NCI-H69 (cell line): ENCODE results near the gene NRSN2.
A peak's percentile ranks its signal among the peaks of the same experiment; 100 is the strongest.
"Not testable (repeated sequence)": the region's sequence is repeated elsewhere in the genome, so short reads cannot be mapped to it uniquely, and the experiment has no call there.

ENCODE experiments used
- DNase-seq: peaks from one replicate; lab custom pipeline; 2025; lab: John Stamatoyannopoulos, UW

Gene NRSN2

GRCh38 chr20:375265-375889 lies 28.5 kb downstream of the NRSN2 start:
- no peak for DNase-seq

DNA sequence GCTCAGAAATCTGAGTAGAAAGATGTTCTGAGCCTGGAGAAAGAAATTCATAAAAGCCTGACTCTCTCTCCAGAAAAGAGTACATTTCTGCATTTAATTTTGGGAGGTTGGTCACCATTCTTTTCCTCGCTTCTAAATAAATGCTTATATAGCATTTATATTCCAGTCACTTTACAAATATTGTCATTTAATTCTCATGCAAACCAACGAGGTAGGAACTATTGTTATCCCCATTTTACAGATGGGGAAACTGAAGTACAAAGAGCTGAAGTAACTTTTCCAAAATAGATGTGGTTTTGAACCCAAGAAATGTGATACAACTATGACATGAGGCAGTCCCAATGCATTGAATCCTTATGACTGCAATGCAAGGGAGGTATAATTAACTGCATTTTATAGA lies 29.2 kb downstream of the NRSN2 start:
- no peak for DNase-seq

DNA sequence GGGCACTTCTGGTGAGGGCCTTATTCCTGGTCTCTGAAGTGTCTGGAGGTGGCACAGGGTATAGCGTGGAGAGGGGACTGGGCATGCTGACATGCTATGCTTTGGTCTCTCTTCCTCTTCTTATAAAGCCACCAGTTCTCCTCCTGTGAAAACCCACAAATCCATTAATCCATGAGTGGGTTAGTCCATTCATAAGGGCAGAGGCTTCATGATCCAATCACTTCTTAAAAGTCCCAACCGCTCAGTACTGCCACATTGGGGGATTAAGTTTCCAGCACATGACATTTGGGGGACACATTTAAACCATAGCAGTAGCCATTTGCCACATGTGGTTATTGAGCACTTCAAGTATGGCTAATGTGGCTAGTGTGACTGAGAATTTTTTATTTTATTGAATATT lies 29.8 kb downstream of the NRSN2 start:
- DNase-seq = no peak

- not testable (repeated sequence) for DNase-seq
Observed at GRCh38 chr20:377578-377977, 30.7 kb downstream of the NRSN2 start.

DNA sequence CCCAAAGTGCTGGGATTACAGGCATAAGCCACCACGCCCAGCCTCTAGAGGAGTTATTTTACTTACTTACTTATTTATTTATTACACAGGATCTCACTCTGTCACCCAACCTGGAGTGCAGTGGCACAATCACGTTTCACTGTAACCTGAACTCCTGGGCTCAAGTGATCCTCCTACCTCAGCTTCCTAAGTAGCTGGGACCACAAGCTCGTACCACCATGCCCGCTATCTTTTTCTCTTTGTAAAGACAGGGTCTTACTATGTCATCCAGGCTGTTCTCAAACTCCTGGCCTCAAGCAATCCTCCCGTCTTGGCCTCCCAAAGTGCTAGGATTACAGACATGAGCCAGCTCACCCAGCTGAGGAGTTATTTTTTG lies 32.0 kb downstream of the NRSN2 start:
- no peak for DNase-seq

- DNase-seq = peak; percentile 80
Observed at GRCh38 chr20:380763-381580, 34.1 kb downstream of the NRSN2 start.

- peak; percentile 80 for DNase-seq
Observed at GRCh38 chr20:381581-382290, 34.8 kb downstream of the NRSN2 start.

DNA sequence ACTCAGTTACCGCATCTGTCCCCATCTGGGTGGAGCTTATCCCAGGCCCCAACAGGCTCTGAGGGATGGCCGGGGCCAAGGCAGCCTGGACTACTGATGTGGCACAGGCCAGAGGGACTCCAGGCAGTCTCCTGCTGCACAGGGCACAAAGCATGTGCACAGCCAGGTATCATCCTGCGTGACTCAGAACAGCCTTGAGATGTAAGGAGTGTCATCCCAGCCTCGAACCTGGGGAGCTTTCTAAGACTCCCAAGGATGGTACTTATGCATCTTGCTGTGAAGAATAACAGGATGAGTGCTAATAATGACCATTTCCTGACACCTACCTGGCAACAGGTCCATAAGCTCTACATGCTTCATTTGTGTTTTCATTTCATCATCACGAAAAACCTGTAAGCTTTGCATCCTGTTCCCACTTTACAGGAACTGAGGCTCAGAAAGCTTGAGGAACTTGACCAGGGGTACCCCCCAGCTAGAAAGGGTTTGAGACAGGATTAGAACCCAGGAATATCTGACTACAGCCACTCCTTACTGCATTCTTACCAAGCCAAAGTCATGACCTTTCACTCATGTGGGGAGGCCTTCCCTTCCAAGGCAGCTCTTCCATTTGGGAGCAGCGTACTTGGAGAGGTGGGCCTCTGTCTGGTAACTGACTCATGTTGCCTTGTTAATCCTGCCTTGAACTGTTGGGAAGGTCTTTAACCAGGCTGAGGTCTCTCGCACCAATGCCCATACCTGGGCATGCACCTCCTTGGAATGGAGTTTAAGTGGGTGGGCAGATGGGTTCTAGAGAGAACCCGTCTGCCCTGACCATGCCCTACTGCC lies 35.6 kb downstream of the NRSN2 start:
- no peak for DNase-seq

GRCh38 chr20:383889-384288 lies 37.0 kb downstream of the NRSN2 start:
- DNase-seq = no peak

DNA sequence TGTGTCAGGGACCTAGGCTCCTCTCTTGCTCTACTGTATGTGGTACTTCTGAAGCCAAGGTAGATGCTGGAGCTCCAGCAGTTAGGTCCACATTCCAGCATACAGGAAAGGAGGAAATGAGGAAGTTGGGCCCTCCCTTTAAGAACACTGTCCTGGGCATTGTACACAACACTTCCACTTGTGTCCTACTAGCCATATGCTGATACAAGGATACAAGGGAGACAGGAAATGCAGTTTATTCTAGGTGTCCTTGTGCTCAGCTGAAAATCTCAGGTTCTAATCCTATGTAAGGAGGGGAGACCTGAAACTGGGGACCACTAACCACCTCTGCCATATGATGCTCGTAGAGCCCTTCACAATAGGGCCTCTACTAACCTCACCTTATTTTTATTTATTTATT lies 37.8 kb downstream of the NRSN2 start:
- no peak for DNase-seq

DNA sequence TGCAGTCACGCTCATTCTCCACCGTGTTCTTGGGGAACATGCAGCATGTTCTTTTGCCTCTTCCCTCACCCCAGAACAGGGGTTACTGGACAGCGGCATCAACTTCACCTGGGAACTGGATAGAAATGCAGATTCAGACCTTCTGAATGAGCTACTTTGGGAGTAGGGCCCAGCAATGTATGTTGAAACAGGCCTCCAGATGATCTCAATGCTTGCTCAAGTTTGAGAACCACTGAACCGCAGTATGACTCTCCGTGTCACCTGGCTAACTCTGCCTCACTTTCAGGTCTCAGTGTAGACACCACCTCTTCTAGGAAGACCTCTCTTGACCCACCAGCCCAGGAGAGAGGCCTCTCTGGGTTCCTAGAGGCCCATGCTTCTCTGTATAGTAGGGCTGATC lies 38.5 kb downstream of the NRSN2 start:
- no peak for DNase-seq

GRCh38 chr20:386634-387033 lies 39.7 kb downstream of the NRSN2 start:
- not testable (repeated sequence) for DNase-seq

DNA sequence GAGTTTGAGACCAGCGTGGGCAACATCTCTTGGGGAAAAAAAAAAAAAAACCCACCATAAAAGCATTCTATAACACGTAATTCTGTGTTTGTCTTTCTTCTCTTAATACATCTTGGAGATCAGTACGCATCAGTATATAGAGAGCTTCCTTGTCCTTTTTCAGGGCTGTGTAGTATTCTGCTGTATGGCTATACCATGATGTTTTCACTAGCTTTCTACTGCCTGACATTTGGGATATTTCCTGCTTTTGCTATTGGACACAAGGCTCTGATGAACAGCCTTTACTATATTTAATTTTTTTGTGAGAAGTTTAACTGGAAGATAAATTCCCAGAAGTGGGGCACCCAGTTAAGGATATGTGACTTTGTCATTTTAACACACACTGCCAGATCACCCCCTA lies 40.6 kb downstream of the NRSN2 start:
- DNase-seq = no peak

DNA sequence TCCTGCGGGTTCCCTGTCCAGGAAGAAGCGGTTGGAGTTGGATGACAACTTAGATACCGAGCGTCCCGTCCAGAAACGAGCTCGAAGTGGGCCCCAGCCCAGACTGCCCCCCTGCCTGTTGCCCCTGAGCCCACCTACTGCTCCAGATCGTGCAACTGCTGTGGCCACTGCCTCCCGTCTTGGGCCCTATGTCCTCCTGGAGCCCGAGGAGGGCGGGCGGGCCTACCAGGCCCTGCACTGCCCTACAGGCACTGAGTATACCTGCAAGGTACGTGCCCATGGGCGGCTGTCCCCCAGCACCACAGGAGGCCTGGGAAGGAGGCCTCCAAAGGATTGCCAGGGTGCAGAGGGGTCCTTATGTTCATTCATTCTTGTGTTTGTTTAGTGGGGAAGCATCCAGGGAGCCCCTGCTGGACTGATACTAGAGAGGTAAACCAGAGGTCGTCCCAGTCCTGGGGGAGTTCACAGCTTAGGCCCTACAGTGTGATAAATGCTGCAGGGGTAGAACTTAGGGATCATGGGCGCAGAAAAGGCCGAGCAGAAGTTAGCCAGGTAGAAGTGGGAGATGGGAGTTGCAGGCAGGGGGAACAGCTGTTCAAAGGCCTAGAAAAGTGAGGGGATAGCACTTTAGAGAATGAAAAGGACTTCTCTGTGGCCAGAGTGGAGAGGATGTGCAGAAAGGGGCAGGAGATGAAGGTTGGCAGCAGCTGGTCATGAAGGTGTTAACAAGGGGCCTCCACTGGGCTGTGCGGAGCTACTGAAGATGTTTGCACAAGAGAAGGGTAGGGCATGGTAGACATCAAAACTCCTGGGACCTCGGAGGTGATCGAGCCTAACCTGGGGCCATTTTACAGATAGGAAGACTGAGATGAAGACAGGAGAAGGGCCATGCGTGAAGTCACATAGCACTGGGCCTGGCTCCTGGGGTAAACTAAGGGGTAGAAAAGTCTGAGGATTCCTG lies 41.4 kb downstream of the NRSN2 start:
- no peak for DNase-seq

- DNase-seq = no peak
Observed at GRCh38 chr20:389220-389619, 42.3 kb downstream of the NRSN2 start.

DNA sequence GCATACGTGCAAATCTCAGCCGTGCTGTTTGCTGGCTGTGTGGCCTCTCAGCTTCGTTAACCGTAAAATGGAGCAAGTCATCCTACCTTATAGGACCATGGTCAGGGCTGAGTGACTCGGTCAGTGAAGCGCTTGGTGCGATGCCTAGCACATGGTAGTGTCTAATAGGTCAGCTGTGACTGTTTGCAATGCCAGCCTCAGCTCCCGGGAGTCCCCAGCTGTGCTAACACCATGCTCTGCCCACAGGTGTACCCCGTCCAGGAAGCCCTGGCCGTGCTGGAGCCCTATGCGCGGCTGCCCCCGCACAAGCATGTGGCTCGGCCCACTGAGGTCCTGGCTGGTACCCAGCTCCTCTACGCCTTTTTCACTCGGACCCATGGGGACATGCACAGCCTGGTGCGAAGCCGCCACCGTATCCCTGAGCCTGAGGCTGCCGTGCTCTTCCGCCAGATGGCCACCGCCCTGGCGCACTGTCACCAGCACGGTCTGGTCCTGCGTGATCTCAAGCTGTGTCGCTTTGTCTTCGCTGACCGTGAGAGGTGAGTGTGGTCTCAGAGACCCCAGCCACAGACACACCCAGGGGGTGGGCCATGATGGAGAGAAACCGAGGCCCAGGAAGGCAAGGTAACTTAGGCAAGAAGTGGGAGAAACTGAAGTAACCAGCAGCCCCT lies 44.3 kb downstream of the NRSN2 start:
- no peak for DNase-seq

- DNase-seq = not testable (repeated sequence)
Observed at GRCh38 chr20:393296-393695, 46.4 kb downstream of the NRSN2 start.

- DNase-seq = no peak
Observed at GRCh38 chr20:396252-396618, 49.3 kb downstream of the NRSN2 start.

GRCh38 chr20:396619-397431 lies 49.9 kb downstream of the NRSN2 start:
- DNase-seq = no peak
